ENCODE results near the gene GOPC.
"Not testable (repeated sequence)": the region's sequence is repeated elsewhere in the genome, so short reads cannot be mapped to it uniquely, and the experiment has no call there.

GOPC gene

DNA sequence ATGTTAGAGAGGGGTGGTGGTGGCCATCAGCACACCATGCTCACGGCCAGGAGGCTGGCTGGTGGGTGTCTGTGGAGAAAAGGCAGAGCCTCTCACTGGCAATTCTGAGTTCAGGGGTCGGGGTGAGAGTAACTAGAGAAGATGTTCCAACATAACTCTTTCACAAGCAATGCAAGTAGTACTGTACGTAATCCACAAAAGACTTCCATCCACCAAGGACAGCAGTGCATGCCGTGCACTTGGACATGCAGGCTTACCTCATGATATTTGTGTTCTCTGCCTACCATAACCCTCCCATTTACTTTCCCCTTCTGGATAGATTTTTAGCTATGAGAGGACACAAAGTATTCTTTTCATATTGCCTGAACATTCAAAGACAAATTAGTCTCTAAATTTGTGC, 68.5 kb downstream of the GOPC start:
- no peaks in the 10 kb centered on the region for H3K9me3 Mint-ChIP-seq
- peaks cover 0 to 7% of the 10 kb centered on the region in 2 donors for H3K27me3 Mint-ChIP-seq
- no peaks in the 10 kb centered on the region for H3K36me3 Mint-ChIP-seq (ENCODE audit: insufficient read depth)
- no peak for ATAC-seq (replicated peaks)
- DNase-seq = no peak
- no peak overlapping the region for H3K4me3 Mint-ChIP-seq
- no peak overlapping the region for H3K27ac Mint-ChIP-seq
- peaks cover 0 to 9% of the 10 kb centered on the region in 2 donors for H3K4me1 Mint-ChIP-seq (ENCODE audit: low read depth in 2 of 2)

DNA sequence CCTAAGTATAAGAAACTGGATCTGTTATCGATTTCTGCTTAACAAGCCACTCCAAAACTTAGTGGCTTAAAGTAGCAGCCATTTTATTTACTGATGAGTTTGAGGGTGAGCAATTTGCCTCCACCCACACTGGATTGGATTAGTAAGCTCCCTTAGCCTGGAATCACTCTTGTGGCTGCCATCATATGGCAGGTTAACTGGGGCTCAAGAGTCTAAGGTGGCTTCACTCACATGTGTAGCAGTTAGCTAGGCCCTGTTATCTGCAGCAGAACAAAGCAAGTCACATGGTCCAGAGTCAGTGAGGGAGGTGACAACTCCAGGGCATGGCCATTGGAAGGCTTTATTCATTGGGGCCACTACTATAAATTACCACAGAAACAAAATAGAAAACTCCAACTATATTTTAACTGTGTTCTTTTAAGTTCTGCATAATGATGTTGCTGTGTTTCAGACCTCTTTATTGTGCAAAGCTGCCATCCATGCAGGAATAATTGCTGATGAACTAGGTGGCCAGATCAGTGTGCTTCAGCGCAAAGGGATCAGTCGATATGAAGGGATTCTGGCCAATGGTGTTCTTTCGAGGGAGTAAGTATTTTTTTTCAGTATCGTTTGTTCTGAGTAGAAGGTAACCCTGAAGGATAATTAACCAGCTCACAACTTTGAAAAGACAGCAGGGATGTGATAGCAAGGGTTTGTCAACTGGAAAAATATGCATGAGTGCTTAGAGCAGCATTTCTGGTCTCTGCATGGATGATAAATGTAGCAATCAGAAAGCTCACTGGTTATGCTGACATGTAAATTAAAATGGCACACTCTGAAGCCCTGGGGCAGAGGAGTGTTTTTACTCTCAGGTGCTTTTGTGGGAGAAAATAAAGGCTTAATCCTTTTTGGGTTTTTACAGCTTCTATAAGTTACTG, 70.2 kb downstream of the GOPC start:
- no peaks in the 10 kb centered on the region for H3K4me1 Mint-ChIP-seq (ENCODE audit: low read depth in 2 of 2)
- no peak overlapping the region for H3K4me3 Mint-ChIP-seq
- no peaks in the 10 kb centered on the region for H3K9me3 Mint-ChIP-seq
- DNase-seq (no peak), ATAC-seq (replicated peaks) (no peak)
- no peaks in the 10 kb centered on the region for H3K36me3 Mint-ChIP-seq (ENCODE audit: insufficient read depth)
- H3K27ac Mint-ChIP-seq = no peak overlapping the region
- no peaks in the 10 kb centered on the region for H3K27me3 Mint-ChIP-seq

DNA sequence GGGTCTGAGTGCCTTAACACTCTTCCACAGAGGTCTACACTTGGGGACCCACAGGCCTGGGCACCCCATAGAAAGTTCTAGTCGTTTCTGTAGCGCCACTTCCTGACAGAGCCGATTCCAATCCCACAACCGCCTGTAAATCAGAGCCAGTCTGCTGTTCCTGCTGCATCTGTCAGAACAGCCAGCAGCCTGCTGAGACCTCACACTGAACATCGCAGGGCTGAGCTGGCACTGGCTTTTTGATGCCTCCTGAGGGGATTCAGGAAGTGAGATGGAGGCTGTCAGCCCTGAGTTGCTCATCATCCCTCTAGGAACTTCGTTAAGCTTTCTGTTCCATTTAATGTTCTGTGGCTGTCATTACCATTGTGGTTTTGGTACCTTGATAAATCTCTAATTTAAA, 71.0 kb downstream of the GOPC start:
- ATAC-seq (replicated peaks) = no peak
- Mint-ChIP-seq H3K27me3 (no peaks in the 10 kb centered on the region), H3K36me3 (ENCODE audit: insufficient read depth) (no peaks in the 10 kb centered on the region), H3K27ac (peak overlapping the region in 1 of 2 donors; percentile 8), H3K4me1 (ENCODE audit: low read depth in 2 of 2) (no peaks in the 10 kb centered on the region), H3K4me3 (no peak overlapping the region), H3K9me3 (no peaks in the 10 kb centered on the region)
- DNase-seq = no peak

DNA sequence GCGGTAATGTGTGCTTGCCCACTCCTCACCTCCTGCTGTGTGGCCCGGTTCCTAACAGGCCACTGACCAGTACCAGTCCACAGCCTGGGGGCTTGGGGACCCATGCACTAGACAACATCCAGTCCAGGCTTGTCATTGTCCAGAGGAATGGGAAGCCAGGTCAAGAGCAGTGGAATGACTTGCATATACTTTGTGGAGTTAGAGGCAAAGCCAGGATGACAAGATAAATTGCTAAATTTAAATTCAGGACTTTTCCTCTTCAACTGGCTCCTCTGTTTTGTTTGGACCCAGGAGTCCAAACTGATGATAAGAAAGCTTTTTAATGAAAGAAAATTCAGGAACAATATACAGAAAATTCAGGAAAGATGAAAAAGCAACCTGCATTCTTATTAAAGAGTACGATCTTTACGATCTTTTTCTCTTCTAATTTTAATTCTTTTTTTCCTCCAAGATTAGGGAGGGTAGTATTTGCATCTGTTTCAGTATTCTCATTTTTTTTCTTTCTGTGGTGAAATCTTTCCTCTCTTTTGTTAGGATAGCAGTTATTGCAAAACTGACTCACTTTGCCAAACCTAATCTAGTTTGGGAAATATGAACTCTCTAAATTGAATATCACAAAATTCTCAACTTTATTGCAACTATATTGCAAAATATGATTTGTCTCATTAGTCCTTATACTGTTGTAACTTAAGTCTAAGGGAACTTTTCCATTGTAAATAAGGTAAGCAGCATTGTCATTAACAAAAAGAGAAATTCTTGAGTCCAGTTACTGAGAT, 71.7 kb downstream of the GOPC start:
- H3K27me3 Mint-ChIP-seq = no peaks in the 10 kb centered on the region
- H3K27ac Mint-ChIP-seq = peak overlapping the region in 1 of 2 donors; percentile 8
- H3K4me1 Mint-ChIP-seq (ENCODE audit: low read depth in 2 of 2) = no peaks in the 10 kb centered on the region
- DNase-seq (no peak), ATAC-seq (replicated peaks) (no peak)
- no peak overlapping the region for H3K4me3 Mint-ChIP-seq
- H3K36me3 Mint-ChIP-seq (ENCODE audit: insufficient read depth) = no peaks in the 10 kb centered on the region
- H3K9me3 Mint-ChIP-seq = no peaks in the 10 kb centered on the region

DNA sequence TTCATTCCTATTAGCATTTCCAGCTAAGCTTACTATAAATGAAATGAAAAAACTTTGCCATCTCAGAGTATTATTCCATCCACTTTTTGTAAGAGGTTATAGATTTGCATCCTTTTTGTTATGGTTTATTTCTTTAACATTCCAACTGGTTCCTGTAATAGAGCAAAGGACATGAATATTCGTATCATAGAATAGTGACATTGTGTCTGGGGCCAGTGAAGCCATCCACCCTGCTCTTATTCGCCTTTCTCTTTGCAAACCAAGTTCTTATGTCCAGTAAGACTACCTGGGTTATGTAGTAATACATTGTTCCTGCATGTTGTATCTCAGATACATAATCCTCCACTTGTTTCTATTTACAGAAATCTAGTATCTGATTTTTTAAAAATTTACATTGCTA, 76.7 kb downstream of the GOPC start:
- H3K27ac Mint-ChIP-seq = no peak overlapping the region
- no peaks in the 10 kb centered on the region for H3K4me1 Mint-ChIP-seq (ENCODE audit: low read depth in 2 of 2)
- ATAC-seq (replicated peaks) = no peak
- H3K9me3 Mint-ChIP-seq = no peaks in the 10 kb centered on the region
- no peak for DNase-seq
- H3K4me3 Mint-ChIP-seq = no peak overlapping the region
- no peaks in the 10 kb centered on the region for H3K36me3 Mint-ChIP-seq (ENCODE audit: insufficient read depth)
- H3K27me3 Mint-ChIP-seq = no peaks in the 10 kb centered on the region

DNA sequence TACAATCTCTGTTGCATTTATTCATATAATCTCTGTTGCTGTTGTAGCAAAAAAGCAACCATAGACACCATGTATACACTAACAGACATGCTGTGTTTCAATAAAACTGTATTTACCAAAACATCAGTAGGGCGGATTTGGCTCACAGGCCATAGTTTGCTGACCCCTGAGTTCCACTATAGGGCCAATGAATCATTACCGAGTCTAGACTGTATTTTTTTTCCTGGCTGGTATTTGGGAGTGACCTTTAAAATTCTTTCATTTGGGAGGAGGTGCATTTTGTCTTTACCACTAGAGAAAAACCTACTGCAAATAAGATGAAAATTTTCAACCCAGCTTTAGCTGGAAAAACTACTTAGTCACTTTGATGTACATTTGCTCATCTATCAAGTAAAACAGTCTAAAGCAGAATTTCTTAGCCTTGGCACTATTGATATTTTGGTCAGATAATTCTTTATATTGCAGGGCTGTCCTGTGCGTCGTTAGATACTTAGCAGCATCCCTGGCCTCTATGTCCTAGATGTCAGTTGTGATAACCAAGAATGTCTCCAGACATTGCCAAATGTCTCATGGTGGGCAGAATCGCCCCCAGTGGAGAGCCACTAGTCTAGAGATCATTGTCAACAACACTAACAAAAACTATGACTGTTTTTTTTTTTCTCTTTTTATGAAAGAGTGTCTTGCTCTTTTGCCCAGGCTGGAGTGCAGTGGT, 80.4 kb downstream of the GOPC start:
- ATAC-seq (replicated peaks) (no peak), DNase-seq (no peak)
- no peak overlapping the region for H3K27ac Mint-ChIP-seq
- H3K27me3 Mint-ChIP-seq = no peaks in the 10 kb centered on the region
- no peaks in the 10 kb centered on the region for H3K36me3 Mint-ChIP-seq (ENCODE audit: insufficient read depth)
- H3K4me1 Mint-ChIP-seq (ENCODE audit: low read depth in 2 of 2) = peaks cover 0 to 2% of the 10 kb centered on the region in 2 donors
- no peak overlapping the region for H3K4me3 Mint-ChIP-seq
- H3K9me3 Mint-ChIP-seq = no peaks in the 10 kb centered on the region

DNA sequence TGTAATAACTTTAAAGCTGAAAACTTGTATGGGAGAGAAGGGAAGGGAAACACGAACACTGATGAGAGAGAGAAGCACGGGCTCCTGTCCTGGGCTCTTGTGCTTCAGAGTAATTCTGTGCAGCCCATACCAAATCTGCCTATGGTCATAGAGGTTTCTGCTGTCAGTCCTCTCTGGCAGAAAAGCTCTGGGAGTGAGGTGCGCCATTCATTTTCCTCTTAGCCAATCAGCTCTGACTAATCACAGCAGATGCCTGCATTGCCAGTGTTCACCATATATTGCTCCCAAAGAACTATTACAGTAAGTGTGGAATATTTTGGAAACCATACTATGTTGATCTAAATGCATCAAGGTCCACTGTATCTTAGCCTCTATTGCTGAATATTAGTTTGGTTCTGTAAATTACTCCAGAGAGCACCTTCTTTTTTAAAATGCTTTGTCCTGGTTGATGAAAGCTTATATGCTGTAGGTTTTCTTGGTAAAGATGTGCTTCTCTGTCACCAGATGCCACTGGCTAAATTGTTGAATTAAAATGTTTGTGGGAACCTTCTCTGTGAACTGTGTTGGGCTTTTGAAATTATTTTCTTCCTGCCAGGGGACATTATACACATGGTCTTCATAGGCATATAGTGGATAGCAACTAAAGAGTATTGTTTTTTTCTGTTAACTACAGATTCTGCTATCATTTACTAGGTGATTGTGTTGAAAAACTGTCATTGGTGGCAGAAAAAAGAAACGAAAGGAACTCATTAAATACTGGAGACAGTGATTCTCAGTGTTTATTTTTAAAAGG, 81.5 kb downstream of the GOPC start:
- no peak overlapping the region for H3K4me3 Mint-ChIP-seq
- no peaks in the 10 kb centered on the region for H3K9me3 Mint-ChIP-seq
- DNase-seq (no peak), ATAC-seq (replicated peaks) (no peak)
- H3K27me3 Mint-ChIP-seq = peaks cover 0 to 6% of the 10 kb centered on the region in 2 donors
- H3K36me3 Mint-ChIP-seq (ENCODE audit: insufficient read depth) = no peaks in the 10 kb centered on the region
- peaks cover 0 to 4% of the 10 kb centered on the region in 2 donors for H3K4me1 Mint-ChIP-seq (ENCODE audit: low read depth in 2 of 2)
- H3K27ac Mint-ChIP-seq = no peak overlapping the region

DNA sequence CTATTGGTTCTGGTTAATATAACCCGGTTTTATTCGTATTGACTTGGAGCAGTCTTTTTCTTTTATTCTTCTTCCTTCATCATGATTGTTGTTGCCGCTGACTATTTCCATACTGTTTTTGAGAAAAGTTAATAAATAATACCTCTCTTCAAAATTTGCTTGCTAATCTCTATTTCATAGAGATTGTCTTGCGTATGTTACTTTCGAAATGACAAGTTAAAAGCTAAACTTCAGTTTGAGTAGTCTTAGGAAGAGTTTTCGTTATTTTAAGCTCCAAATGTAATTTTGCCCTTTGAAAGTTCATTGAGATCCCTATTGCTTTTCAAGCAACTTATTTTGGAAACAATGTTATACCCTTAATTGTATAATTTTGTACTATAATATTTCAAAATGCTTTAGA, 83.4 kb downstream of the GOPC start:
- peaks cover 0 to 6% of the 10 kb centered on the region in 2 donors for H3K27me3 Mint-ChIP-seq
- H3K4me3 Mint-ChIP-seq = no peak overlapping the region
- ATAC-seq (replicated peaks) = no peak
- no peak overlapping the region for H3K27ac Mint-ChIP-seq
- H3K36me3 Mint-ChIP-seq (ENCODE audit: insufficient read depth) = no peaks in the 10 kb centered on the region
- peaks cover 0 to 4% of the 10 kb centered on the region in 2 donors for H3K4me1 Mint-ChIP-seq (ENCODE audit: low read depth in 2 of 2)
- no peaks in the 10 kb centered on the region for H3K9me3 Mint-ChIP-seq
- DNase-seq = no peak

DNA sequence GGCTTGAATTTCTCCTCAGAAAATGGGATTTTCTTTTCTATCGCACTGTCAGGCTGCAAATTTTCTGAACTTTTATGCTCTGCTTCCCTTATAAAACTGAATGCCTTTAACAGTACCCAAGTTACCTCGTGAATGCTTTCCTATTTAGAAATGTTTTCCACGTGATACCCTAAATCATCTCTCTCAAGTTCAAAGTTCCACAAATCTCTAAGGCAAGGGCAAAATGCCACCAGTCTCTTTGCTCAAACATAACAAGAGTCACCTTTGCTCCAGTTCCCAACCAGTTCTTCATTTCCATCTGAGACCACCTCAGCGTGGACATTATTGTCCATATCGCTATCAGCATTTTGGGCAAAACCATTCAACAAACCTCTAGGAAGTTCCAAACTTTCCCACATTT, 84.3 kb downstream of the GOPC start:
- H3K9me3 Mint-ChIP-seq; ATAC-seq (replicated peaks); H3K4me3 Mint-ChIP-seq; H3K27ac Mint-ChIP-seq; H3K4me1 Mint-ChIP-seq (ENCODE audit: low read depth in 2 of 2); H3K27me3 Mint-ChIP-seq; H3K36me3 Mint-ChIP-seq (ENCODE audit: insufficient read depth); DNase-seq: not testable (repeated sequence)

DNA sequence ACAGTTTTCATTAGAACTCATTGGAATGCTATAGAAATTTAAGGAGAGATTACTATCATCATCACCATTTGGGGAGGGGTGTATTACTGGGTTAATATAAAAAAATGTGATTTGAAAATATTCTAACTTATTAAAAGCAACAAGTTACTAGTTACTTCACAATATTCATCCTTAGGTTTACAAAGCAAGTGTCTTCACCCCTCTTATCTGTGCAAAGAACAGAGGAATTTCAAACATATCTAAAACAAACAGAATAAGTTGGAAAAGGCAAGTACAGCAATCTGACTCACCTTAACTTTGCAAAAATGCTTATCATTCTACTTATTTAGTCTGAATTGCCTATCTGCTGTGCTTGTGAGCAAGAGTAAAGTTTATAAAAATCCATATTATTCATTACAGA, 87.0 kb downstream of the GOPC start:
- no peaks in the 10 kb centered on the region for H3K36me3 Mint-ChIP-seq (ENCODE audit: insufficient read depth)
- peaks cover 0 to 6% of the 10 kb centered on the region in 2 donors for H3K27me3 Mint-ChIP-seq
- DNase-seq = no peak
- ATAC-seq (replicated peaks) = no peak
- H3K4me1 Mint-ChIP-seq (ENCODE audit: low read depth in 2 of 2) = peaks cover 0 to 4% of the 10 kb centered on the region in 2 donors
- H3K27ac Mint-ChIP-seq = no peak overlapping the region
- no peak overlapping the region for H3K4me3 Mint-ChIP-seq
- no peaks in the 10 kb centered on the region for H3K9me3 Mint-ChIP-seq

DNA sequence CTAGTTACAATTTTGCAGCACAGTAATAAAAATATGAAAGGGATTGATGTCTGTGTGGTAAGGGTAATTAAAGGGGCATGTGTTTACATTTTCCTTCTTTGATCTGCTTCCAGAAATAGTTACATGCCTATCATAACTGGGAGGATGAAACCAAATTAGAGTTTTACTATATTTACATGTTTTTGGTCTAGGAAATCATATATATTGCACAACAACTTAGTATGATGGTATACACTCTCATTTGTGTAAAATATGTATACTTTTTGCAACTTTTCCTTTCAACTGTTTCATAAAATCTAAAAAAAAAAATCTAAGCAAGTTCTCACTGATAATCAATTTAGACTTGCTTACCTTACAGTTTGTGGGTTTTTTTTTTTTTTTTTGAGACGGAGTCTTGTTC, 87.7 kb downstream of the GOPC start:
- H3K4me1 Mint-ChIP-seq (ENCODE audit: low read depth in 2 of 2) = peaks cover 0 to 4% of the 10 kb centered on the region in 2 donors
- H3K27me3 Mint-ChIP-seq = peaks cover 0 to 6% of the 10 kb centered on the region in 2 donors
- no peak for DNase-seq
- ATAC-seq (replicated peaks) = no peak
- no peaks in the 10 kb centered on the region for H3K36me3 Mint-ChIP-seq (ENCODE audit: insufficient read depth)
- H3K9me3 Mint-ChIP-seq = no peaks in the 10 kb centered on the region
- H3K4me3 Mint-ChIP-seq = no peak overlapping the region
- H3K27ac Mint-ChIP-seq = no peak overlapping the region

DNA sequence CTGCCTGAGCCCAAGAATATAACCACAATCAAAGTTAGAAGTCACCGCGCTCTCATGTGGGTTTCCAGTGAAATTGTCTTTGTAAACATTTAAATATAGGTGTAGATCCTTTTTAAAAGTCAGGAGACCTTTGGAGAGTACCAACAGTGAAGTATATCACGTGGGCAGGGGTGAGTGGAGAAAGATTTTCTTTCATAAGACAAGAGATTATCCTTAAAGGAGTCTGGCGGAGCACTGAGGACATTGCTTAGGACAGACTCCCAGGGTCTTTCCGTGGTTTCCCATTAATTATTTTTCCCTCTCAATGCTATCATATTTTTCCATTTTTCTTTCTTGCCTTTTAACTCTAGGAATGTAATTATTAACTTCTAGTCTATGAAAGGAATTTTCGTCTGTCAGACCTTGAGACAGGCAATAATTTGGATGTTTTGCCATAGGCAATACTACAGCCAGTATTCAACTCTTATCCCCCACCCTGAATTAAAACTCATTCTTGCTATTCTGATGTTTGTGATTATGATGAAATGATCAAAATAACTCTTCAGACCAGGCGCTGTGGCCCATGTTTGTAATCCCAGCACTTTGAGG, 88.4 kb downstream of the GOPC start:
- Mint-ChIP-seq H3K27me3 (peaks cover 0 to 6% of the 10 kb centered on the region in 2 donors), H3K36me3 (ENCODE audit: insufficient read depth) (no peaks in the 10 kb centered on the region), H3K9me3 (no peaks in the 10 kb centered on the region), H3K4me3 (no peak overlapping the region), H3K4me1 (ENCODE audit: low read depth in 2 of 2) (peaks cover 0 to 4% of the 10 kb centered on the region in 2 donors), H3K27ac (no peak overlapping the region)
- DNase-seq (no peak), ATAC-seq (replicated peaks) (no peak)

All from effector memory CD8-positive, alpha-beta T cell (primary cell).